MCF 10A (cell line): ENCODE results near the gene KIF26A. TPM values are rescaled to one million over a fixed set of nuclear protein-coding genes. Genes with fewer than 3 reads are reported as not detected.
"Not testable (repeated sequence)": the region's sequence is repeated elsewhere in the genome, so short reads cannot be mapped to it uniquely, and the experiment has no call there.

Source experiments
- BruUV-seq: library from RNA; stranded (reverse); fragments of 400-500 nt; replicated peaks from 2 replicates; lab custom pipeline; 2021; lab: Mats Ljungman, UMichigan
- CTCF ChIA-PET: fragments of 300-600 bp; sonication (Branson Sonifier 250); formaldehyde crosslinking; extraction: SDS; loops from one replicate; lab custom pipeline; 2021; ENCODE audit warnings: antibody characterized with exemption, inconsistent platforms; lab: Yijun Ruan, JAX
- POLR2A ChIA-PET: fragments of 300-600, 350-650 bp; sonication (Branson Sonifier 250); formaldehyde crosslinking; extraction: SDS; loops from one replicate; lab custom pipeline; 2020; ENCODE audit warnings: antibody characterized with exemption, inconsistent platforms; lab: Yijun Ruan, JAX
- DNase-seq: peaks from one replicate; pipeline ENCODE4 v3.0.0-alpha.2; 2018; ENCODE audit not compliant: unreplicated experiment
- H3K27ac Mint-ChIP-seq: one replicate; pipeline ENCODE4 v1.8.0; 2022; ENCODE audit warnings: mild to moderate bottlenecking, low read depth, mixed read lengths; ENCODE audit not compliant: unreplicated experiment
- H3K27me3 Mint-ChIP-seq: one replicate; pipeline ENCODE4 v1.8.0; 2022; ENCODE audit warnings: mixed read lengths; ENCODE audit not compliant: insufficient read depth, unreplicated experiment
- H3K36me3 Mint-ChIP-seq: one replicate; pipeline ENCODE4 v1.8.0; 2022; ENCODE audit warnings: mild to moderate bottlenecking, moderate library complexity, mixed read lengths; ENCODE audit not compliant: insufficient read depth, unreplicated experiment
- H3K4me1 Mint-ChIP-seq: one replicate; pipeline ENCODE4 v1.8.0; 2022; ENCODE audit warnings: mixed read lengths; ENCODE audit not compliant: insufficient read depth, unreplicated experiment
- H3K4me3 Mint-ChIP-seq: one replicate; pipeline ENCODE4 v1.8.0; 2022; ENCODE audit warnings: mild to moderate bottlenecking, moderate library complexity, mixed read lengths; ENCODE audit not compliant: unreplicated experiment
- H3K9me3 Mint-ChIP-seq: one replicate; pipeline ENCODE4 v1.8.0; 2022; ENCODE audit warnings: mixed read lengths; ENCODE audit not compliant: unreplicated experiment
- intact Hi-C: fragments of 100-400 bp; cut with micrococcal nuclease; formaldehyde crosslinking; loops from 2 replicates; pipeline ENCODE4 v1.14.1; 2022
- total RNA-seq: library from RNA; stranded (reverse); gene quantifications from 2 replicates; pipeline ENCODE4 v1.2.3, GENCODE V29; 2022
- TF ChIP-seq, protein P1 (sequence below): fragments of 200-600 bp; IDR thresholded peaks from one replicate; pipeline ENCODE4 v1.8.0; 2022; ENCODE audit warnings: antibody characterized with exemption, mild to moderate bottlenecking; ENCODE audit not compliant: unreplicated experiment

Gene KIF26A
- total RNA-seq, 1 experiment from 2014 or later: 0.26 TPM

DNA sequence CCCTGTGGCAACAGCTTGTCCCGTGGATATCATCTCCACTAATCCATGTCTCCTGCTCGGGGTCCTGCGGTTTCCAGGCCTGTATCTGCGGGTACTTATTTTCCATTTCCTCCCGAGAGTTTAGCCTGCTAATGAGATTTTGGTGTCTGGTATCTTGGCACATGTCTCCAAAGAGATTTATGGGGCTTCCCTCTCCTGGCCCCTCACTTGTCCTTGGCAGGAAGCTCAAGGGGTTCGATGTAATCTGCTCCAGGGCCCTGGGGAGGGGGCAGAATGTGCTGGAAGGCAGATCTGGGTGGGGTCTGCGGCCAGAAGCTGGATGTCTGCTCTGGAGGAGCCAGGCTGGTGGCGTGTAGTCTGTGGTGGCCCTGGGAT, 85.7 kb downstream of the KIF26A start:
- Mint-ChIP-seq H3K9me3 (peaks cover 7% of the 10 kb centered on the region), H3K4me1 (no peaks in the 10 kb centered on the region), H3K4me3 (no peak overlapping the region), H3K27me3 (peaks cover 9% of the 10 kb centered on the region), H3K36me3 (no peaks in the 10 kb centered on the region), H3K27ac (no peak overlapping the region)
- POLR2A ChIA-PET: no interaction called here
- BruUV-seq: no TSS peak
- TF ChIP-seq, protein P1, sequence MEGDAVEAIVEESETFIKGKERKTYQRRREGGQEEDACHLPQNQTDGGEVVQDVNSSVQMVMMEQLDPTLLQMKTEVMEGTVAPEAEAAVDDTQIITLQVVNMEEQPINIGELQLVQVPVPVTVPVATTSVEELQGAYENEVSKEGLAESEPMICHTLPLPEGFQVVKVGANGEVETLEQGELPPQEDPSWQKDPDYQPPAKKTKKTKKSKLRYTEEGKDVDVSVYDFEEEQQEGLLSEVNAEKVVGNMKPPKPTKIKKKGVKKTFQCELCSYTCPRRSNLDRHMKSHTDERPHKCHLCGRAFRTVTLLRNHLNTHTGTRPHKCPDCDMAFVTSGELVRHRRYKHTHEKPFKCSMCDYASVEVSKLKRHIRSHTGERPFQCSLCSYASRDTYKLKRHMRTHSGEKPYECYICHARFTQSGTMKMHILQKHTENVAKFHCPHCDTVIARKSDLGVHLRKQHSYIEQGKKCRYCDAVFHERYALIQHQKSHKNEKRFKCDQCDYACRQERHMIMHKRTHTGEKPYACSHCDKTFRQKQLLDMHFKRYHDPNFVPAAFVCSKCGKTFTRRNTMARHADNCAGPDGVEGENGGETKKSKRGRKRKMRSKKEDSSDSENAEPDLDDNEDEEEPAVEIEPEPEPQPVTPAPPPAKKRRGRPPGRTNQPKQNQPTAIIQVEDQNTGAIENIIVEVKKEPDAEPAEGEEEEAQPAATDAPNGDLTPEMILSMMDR: no peak
- no peak for DNase-seq
- intact Hi-C loops: no loop called here
- CTCF ChIA-PET: interaction anchor here (0.6 to 0.7 kb wide), 4 partner anchors 20 to 492 kb away, joined by 3 read pairs; no protein-coding TSS in a partner anchor

DNA sequence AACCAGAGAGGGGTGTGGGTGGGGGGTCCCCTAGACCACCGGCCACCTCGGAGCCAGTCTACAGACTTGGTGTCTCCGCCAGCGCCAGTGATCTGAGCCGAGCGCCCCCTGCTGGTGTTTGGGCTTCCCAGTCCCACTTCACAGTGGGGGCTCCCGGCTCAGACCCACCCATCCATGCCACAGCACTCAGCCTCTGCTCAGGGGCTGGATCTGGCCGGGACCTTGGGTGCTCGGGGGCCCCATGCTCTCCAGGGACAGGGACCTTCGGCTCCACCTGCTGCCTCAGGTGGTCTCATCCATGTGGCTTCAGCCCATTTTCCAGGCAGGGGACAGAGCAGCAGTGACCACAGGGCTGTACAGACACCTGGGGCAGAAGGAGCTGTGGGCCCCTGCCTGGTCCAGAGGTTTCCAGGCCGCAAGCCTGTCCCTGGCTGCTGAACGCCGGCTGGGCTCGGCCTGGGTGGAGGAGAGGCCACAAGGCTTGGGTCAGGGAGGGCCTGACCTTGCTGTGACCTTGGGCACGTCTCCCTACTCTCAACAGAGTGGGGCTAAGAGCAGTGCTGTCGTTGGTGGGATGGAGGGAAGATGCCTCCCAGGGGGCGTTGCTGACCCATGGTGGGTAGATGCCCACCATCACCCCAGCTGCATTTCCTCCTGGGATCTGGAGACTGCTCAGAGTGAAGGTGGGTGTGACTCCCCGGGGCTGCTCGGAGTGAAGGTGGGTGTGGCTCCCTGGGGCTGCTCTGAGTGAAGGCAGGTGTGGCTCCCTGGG, 86.3 kb downstream of the KIF26A start:
- ChIA-PET POLR2A (no interaction called here), CTCF (interaction anchor here (0.6 to 0.7 kb wide), 3 partner anchors 216 to 493 kb away, joined by 3 read pairs; no protein-coding TSS in a partner anchor)
- intact Hi-C loops: no loop called here
- no TSS peak for BruUV-seq
- Mint-ChIP-seq H3K36me3 (no peaks in the 10 kb centered on the region), H3K4me1 (no peaks in the 10 kb centered on the region), H3K27me3 (peaks cover 3% of the 10 kb centered on the region), H3K4me3 (no peak overlapping the region), H3K27ac (no peak overlapping the region), H3K9me3 (peaks cover 7% of the 10 kb centered on the region)
- TF ChIP-seq, protein P1: peak; percentile 32
- no peak for DNase-seq

DNA sequence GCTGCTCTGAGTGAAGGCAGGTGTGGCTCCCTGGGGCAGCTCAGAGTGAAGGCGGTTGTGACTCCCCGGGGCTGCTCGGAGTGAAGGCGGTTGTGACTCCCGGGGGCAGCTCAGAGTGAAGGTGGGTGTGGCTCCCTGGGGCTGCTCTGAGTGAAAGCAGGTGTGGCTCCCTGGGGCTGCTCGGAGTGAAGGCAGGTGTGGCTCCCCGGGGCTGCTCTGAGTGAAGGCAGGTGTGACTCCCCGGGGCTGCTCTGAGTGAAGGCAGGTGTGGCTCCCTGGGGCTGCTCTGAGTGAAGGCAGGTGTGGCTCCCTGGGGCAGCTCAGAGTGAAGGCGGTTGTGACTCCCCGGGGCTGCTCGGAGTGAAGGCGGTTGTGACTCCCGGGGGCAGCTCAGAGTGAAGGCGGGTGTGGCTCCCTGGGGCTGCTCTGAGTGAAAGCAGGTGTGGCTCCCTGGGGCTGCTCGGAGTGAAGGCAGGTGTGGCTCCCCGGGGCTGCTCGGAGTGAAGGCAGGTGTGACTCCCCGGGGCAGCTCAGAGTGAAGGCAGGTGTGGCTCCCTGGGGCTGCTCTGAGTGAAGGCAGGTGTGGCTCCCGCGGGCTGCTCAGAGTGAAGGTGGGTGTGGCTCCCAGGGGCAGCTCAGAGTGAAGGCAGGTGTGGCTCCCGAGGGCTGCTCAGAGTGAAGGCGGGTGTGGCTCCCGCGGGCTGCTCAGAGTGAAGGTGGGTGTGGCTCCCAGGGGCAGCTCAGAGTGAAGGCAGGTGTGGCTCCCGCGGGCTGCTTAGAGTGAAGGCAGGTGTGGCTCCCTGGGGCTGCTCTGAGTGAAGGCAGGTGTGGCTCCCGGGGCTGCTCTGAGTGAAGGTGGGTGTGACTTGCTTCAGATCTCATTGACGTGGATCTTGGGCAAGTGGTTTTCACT, 87.1 kb downstream of the KIF26A start:
- H3K27me3 Mint-ChIP-seq, H3K4me1 Mint-ChIP-seq, H3K36me3 Mint-ChIP-seq, H3K4me3 Mint-ChIP-seq, BruUV-seq, intact Hi-C loops, H3K9me3 Mint-ChIP-seq, CTCF ChIA-PET, DNase-seq, H3K27ac Mint-ChIP-seq, POLR2A ChIA-PET: not testable (repeated sequence)

DNA sequence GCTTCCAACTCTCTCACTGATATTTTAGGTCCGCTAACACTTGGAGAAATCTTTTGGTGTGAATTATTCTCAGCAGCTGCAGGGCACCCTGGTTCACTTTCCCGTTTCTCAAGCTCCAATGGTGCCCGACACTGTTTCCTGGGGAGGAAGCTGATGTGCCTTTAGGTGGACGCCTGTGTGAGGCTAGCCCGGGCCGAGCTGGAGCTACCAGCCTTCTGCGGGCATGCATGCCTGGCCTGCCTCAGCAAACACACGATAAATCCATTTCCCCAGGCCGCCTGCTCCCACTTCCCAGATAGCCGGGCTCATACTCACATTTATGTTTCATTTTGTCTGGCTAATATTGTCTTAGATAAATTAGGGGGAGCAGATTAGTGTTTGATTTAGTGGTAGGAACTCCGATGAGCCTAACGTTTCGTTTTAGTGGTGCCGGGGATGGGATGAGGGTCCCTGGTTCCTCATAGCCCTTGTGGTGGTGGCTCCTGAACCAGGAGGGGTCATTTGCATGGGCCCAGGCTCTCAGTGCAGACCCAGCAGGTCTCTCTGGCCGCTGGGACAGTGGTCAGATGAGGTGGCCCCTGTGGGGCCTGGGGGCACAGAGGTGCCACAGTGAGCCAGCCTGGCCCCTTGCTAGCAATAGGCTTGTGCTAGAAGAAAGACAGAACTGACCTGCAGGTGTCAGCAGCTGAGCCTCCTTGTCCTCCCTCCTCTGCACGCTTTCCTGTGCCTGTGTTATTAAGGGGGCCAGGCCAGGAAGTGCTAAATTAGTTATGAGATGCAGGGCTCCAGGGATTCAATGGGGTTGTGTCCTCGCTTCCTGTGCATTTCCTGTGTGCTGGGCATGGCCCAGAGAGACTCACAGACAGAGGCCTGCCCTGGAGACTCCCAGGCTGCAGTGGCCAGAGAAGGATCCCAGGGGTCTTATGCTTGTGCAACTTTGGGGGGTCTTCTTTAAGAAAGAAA, 88.3 kb downstream of the KIF26A start:
- H3K36me3 Mint-ChIP-seq: no peaks in the 10 kb centered on the region
- no peak for DNase-seq
- no peaks in the 10 kb centered on the region for H3K27me3 Mint-ChIP-seq
- ChIA-PET CTCF (no interaction called here), POLR2A (interaction anchor here (0.6 kb wide), 1 partner anchor 708 kb away, joined by 4 read pairs; no protein-coding TSS in a partner anchor)
- H3K4me1 Mint-ChIP-seq: no peaks in the 10 kb centered on the region
- intact Hi-C loops: no loop called here
- H3K9me3 Mint-ChIP-seq: peaks cover 7% of the 10 kb centered on the region
- no peak overlapping the region for H3K4me3 Mint-ChIP-seq
- no TSS peak for BruUV-seq
- H3K27ac Mint-ChIP-seq: no peak overlapping the region
- TF ChIP-seq, protein P1: no peak
